Measurements from ENCODE around the gene ASB8.

DNA sequence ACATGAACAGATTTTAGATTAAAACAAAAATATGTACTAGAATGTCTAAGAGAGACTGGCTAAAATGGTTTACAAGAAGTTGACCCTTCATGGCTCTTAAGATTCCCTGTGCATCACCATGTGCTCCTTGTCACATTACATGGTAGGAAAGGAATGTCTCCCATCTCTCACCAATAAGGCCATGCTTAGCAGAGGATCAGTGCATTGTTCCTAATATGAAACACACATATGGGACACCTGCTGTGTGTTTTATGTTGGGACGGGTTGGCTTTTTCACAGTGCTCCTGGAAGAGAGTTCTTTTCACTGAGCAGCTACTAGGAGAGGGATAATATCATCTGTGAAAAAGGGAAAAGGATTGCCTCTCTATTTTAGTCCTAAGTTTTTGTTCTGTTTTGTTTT, 28.5 kb downstream of the ASB8 start:
- no peak for TF ChIP-seq OSR1 (CRISPR knock-in tag; IDR thresholded peaks at IDR 0.05)
- TF ChIP-seq ISL1 (CRISPR knock-in tag; IDR thresholded peaks at IDR 0.05): no peak
- TF ChIP-seq, protein P1, sequence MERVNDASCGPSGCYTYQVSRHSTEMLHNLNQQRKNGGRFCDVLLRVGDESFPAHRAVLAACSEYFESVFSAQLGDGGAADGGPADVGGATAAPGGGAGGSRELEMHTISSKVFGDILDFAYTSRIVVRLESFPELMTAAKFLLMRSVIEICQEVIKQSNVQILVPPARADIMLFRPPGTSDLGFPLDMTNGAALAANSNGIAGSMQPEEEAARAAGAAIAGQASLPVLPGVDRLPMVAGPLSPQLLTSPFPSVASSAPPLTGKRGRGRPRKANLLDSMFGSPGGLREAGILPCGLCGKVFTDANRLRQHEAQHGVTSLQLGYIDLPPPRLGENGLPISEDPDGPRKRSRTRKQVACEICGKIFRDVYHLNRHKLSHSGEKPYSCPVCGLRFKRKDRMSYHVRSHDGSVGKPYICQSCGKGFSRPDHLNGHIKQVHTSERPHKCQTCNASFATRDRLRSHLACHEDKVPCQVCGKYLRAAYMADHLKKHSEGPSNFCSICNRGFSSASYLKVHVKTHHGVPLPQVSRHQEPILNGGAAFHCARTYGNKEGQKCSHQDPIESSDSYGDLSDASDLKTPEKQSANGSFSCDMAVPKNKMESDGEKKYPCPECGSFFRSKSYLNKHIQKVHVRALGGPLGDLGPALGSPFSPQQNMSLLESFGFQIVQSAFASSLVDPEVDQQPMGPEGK (CRISPR knock-in tag; IDR thresholded peaks at IDR 0.05; ENCODE audit: borderline replicate concordance): no peak
- no peak for TF ChIP-seq BACH2 (CRISPR knock-in tag; IDR thresholded peaks at IDR 0.05; ENCODE audit: borderline replicate concordance)
- no peak for TF ChIP-seq POU6F1 (CRISPR knock-in tag; IDR thresholded peaks at IDR 0.05; ENCODE audit: borderline replicate concordance, low read depth)
- no peak for TF ChIP-seq CREB5 (CRISPR knock-in tag; IDR thresholded peaks at IDR 0.05; ENCODE audit: low read depth)
- no peak for TF ChIP-seq GLIS3 (CRISPR knock-in tag; IDR thresholded peaks at IDR 0.05)
- no peak for TF ChIP-seq ZFP3 (CRISPR knock-in tag; IDR thresholded peaks at IDR 0.05)
- TF ChIP-seq CSDC2 (CRISPR knock-in tag; IDR thresholded peaks at IDR 0.05): no peak
- TF ChIP-seq TCF4 (CRISPR knock-in tag; IDR thresholded peaks at IDR 0.05; ENCODE audit: borderline replicate concordance): no peak
- TF ChIP-seq ZFP30 (CRISPR knock-in tag; IDR thresholded peaks at IDR 0.05): no peak
- no peak for TF ChIP-seq ESRRG (CRISPR knock-in tag; IDR thresholded peaks at IDR 0.05)
- no peak for TF ChIP-seq PPARA (CRISPR knock-in tag; IDR thresholded peaks at IDR 0.05; ENCODE audit: borderline replicate concordance)
